HG02610 (cell line): ENCODE measurements around the gene SDR39U1.

ENCODE experiments used
- ATAC-seq: cut with Tn5 transposase; IDR thresholded peaks from one replicate; pipeline ENCODE4 v1.9.1; 2021; ENCODE audit warnings: mild to moderate bottlenecking, moderate library complexity; ENCODE audit not compliant: unreplicated experiment

Gene SDR39U1

GRCh38 chr14:24443053-24443665 is 583 bp upstream of the SDR39U1 start:
- ATAC-seq: no peak

- no peak for ATAC-seq
Observed at GRCh38 chr14:24441904-24442239, 704 bp downstream of the SDR39U1 start.

GRCh38 chr14:24441485-24441884 is 1.1 kb downstream of the SDR39U1 start:
- no peak for ATAC-seq

- no peak for ATAC-seq
Observed at GRCh38 chr14:24440606-24441399, 1.8 kb downstream of the SDR39U1 start.

- no peak for ATAC-seq
Observed at GRCh38 chr14:24439830-24440605, 2.6 kb downstream of the SDR39U1 start.

- ATAC-seq: no peak
Observed at GRCh38 chr14:24439257-24439656, 3.3 kb downstream of the SDR39U1 start.

GRCh38 chr14:24438223-24439097 is 4.1 kb downstream of the SDR39U1 start:
- no peak for ATAC-seq

GRCh38 chr14:24437736-24438067 is 4.9 kb downstream of the SDR39U1 start:
- no peak for ATAC-seq

GRCh38 chr14:24437020-24437735 is 5.4 kb downstream of the SDR39U1 start:
- no peak for ATAC-seq

GRCh38 chr14:24436355-24437019 is 6.1 kb downstream of the SDR39U1 start:
- ATAC-seq: no peak

- no peak for ATAC-seq
Observed at GRCh38 chr14:24435998-24436354, 6.6 kb downstream of the SDR39U1 start.

- no peak for ATAC-seq
Observed at GRCh38 chr14:24435192-24435810, 7.3 kb downstream of the SDR39U1 start.

GRCh38 chr14:24434676-24435075 is 7.9 kb downstream of the SDR39U1 start:
- ATAC-seq: no peak

GRCh38 chr14:24434036-24434435 is 8.5 kb downstream of the SDR39U1 start:
- no peak for ATAC-seq

GRCh38 chr14:24432259-24433131 is 10.1 kb downstream of the SDR39U1 start:
- no peak for ATAC-seq

- peak; percentile 51 for ATAC-seq
Observed at GRCh38 chr14:24431569-24432258, 10.9 kb downstream of the SDR39U1 start.

- ATAC-seq: peak; percentile 38
Observed at GRCh38 chr14:24430682-24431568, 11.7 kb downstream of the SDR39U1 start.
